GM12875 (cell line): ENCODE results near the gene TMSB10.
"Not testable (repeated sequence)": the region's sequence is repeated elsewhere in the genome, so short reads cannot be mapped to it uniquely, and the experiment has no call there.

Source experiments
- H3K4me3 ChIP-seq: one replicate; pipeline ENCODE4 v1.5.1; 2011; ENCODE audit warnings: low read depth, low read length, control low read depth
- CTCF ChIP-seq: IDR thresholded peaks from 2 replicates; pipeline ENCODE4 v1.5.1; 2011; ENCODE audit warnings: low read depth, mild to moderate bottlenecking, control low read depth, inconsistent platforms, low read length, moderate library complexity, borderline replicate concordance; ENCODE audit not compliant: insufficient read depth

The TMSB10 gene

GRCh38 chr2:84875213-84875560 lies 30.3 kb upstream of the TMSB10 start:
- no peak overlapping the region for H3K4me3 ChIP-seq
- no peak for TF ChIP-seq CTCF

- H3K4me3 ChIP-seq = not testable (repeated sequence)
Observed at GRCh38 chr2:84875619-84876018, 29.8 kb upstream of the TMSB10 start.

GRCh38 chr2:84876369-84876768 lies 29.1 kb upstream of the TMSB10 start:
- TF ChIP-seq CTCF = no peak
- H3K4me3 ChIP-seq = no peak overlapping the region

GRCh38 chr2:84878459-84878858 lies 27.0 kb upstream of the TMSB10 start:
- no peak for TF ChIP-seq CTCF

GRCh38 chr2:84878896-84879583 lies 26.4 kb upstream of the TMSB10 start:
- H3K4me3 ChIP-seq = no peak overlapping the region
- no peak for TF ChIP-seq CTCF

More at GRCh38 chr2:84878459-84878858, 27.0 kb upstream of the TMSB10 start:
- no peak overlapping the region for H3K4me3 ChIP-seq

GRCh38 chr2:84879584-84880394 lies 25.7 kb upstream of the TMSB10 start:
- no peak overlapping the region for H3K4me3 ChIP-seq
- TF ChIP-seq CTCF = no peak

GRCh38 chr2:84880395-84880644 lies 25.1 kb upstream of the TMSB10 start:
- TF ChIP-seq CTCF = no peak
- peak overlapping the region; percentile 31 for H3K4me3 ChIP-seq
